ENCODE measurements around the gene TAGLN.

- TF ChIP-seq CTCF (IDR thresholded peaks at IDR 0.05; ENCODE audit: low read depth, low read length) (no peak), EZH2phosphoT487 (IDR thresholded peaks at IDR 0.05; ENCODE audit: low read depth) (no peak)
Measured at GRCh38 chr11:117171404-117172061, 27.6 kb upstream of the TAGLN start.

All from OCI-LY3 (cell line).